ENCODE measurements around the gene GRIK1.
"Not testable (repeated sequence)": the region's sequence is repeated elsewhere in the genome, so short reads cannot be mapped to it uniquely, and the experiment has no call there.

Gene GRIK1

GRCh38 chr21:29634418-29634817, 305.4 kb downstream of the GRIK1 start:
- no peak overlapping the region for H3K27ac ChIP-seq
- no peak overlapping the region for H3K4me3 ChIP-seq

- no peak overlapping the region for H3K27ac ChIP-seq
- no peak overlapping the region for H3K4me3 ChIP-seq
Observed at GRCh38 chr21:29633756-29634155, 306.0 kb downstream of the GRIK1 start.

GRCh38 chr21:29630441-29630840, 309.4 kb downstream of the GRIK1 start:
- no peak overlapping the region for H3K27ac ChIP-seq

GRCh38 chr21:29627905-29628304, 311.9 kb downstream of the GRIK1 start:
- Histone ChIP-seq H3K27ac (no peak overlapping the region), H3K4me3 (no peak overlapping the region)

More at GRCh38 chr21:29630441-29630840, 309.4 kb downstream of the GRIK1 start:
- no peak overlapping the region for H3K4me3 ChIP-seq

- no peak overlapping the region for H3K27ac ChIP-seq
- H3K4me3 ChIP-seq: no peak overlapping the region
Observed at GRCh38 chr21:29626801-29627470, 312.9 kb downstream of the GRIK1 start.

- Histone ChIP-seq H3K27ac (no peak overlapping the region), H3K4me3 (no peak overlapping the region)
Observed at GRCh38 chr21:29625990-29626389, 313.8 kb downstream of the GRIK1 start.

- Histone ChIP-seq H3K4me3 (no peak overlapping the region), H3K27ac (no peak overlapping the region)
Observed at GRCh38 chr21:29624776-29625175, 315.0 kb downstream of the GRIK1 start.

- Histone ChIP-seq H3K4me3 (no peak overlapping the region), H3K27ac (no peak overlapping the region)
Observed at GRCh38 chr21:29621525-29621924, 318.3 kb downstream of the GRIK1 start.

- Histone ChIP-seq H3K4me3 (no peak overlapping the region), H3K27ac (no peak overlapping the region)
Observed at GRCh38 chr21:29616209-29616751, 323.5 kb downstream of the GRIK1 start.

GRCh38 chr21:29613877-29614276, 325.9 kb downstream of the GRIK1 start:
- Histone ChIP-seq H3K27ac (no peak overlapping the region), H3K4me3 (no peak overlapping the region)

- H3K4me3 ChIP-seq: no peak overlapping the region
Observed at GRCh38 chr21:29613021-29613420, 326.8 kb downstream of the GRIK1 start.

GRCh38 chr21:29610779-29611360, 328.9 kb downstream of the GRIK1 start:
- Histone ChIP-seq H3K27ac (no peak overlapping the region), H3K4me3 (no peak overlapping the region)

More at GRCh38 chr21:29613021-29613420, 326.8 kb downstream of the GRIK1 start:
- no peak overlapping the region for H3K27ac ChIP-seq

GRCh38 chr21:29606613-29607012, 333.2 kb downstream of the GRIK1 start:
- Histone ChIP-seq H3K27ac (no peak overlapping the region), H3K4me3 (no peak overlapping the region)

- not testable (repeated sequence) for H3K4me3 ChIP-seq, H3K27ac ChIP-seq
Observed at GRCh38 chr21:29605219-29605618, 334.6 kb downstream of the GRIK1 start.

- Histone ChIP-seq H3K4me3 (no peak overlapping the region), H3K27ac (no peak overlapping the region)
Observed at GRCh38 chr21:29604076-29604475, 335.7 kb downstream of the GRIK1 start.

- H3K27ac ChIP-seq: no peak overlapping the region
Observed at GRCh38 chr21:29601047-29601446, 338.7 kb downstream of the GRIK1 start.

GRCh38 chr21:29586696-29587095, 353.1 kb downstream of the GRIK1 start:
- H3K27ac ChIP-seq: no peak overlapping the region
- H3K4me3 ChIP-seq: no peak overlapping the region

More at GRCh38 chr21:29601047-29601446, 338.7 kb downstream of the GRIK1 start:
- H3K4me3 ChIP-seq: no peak overlapping the region

GRCh38 chr21:29585462-29585861, 354.3 kb downstream of the GRIK1 start:
- no peak overlapping the region for H3K4me3 ChIP-seq
- no peak overlapping the region for H3K27ac ChIP-seq

- no peak overlapping the region for H3K4me3 ChIP-seq
- H3K27ac ChIP-seq: no peak overlapping the region
Observed at GRCh38 chr21:29583424-29583924, 356.3 kb downstream of the GRIK1 start.

GRCh38 chr21:29582855-29583254, 356.9 kb downstream of the GRIK1 start:
- no peak overlapping the region for H3K4me3 ChIP-seq
- H3K27ac ChIP-seq: no peak overlapping the region

- Histone ChIP-seq H3K4me3 (no peak overlapping the region), H3K27ac (no peak overlapping the region)
Observed at GRCh38 chr21:29581393-29581792, 358.4 kb downstream of the GRIK1 start.

Data from skin epidermis (tissue), 12 donors.